Stomach (tissue), 9 donors: ENCODE measurements around the gene FAM151B. TPM values are rescaled to one million over a fixed set of nuclear protein-coding genes. Genes with fewer than 3 reads are reported as not detected.

Experiments used
- DNase-seq, 2 donors: peaks; one replicate each; pipeline versions ENCODE4 v3.0.0 to v3.0.0-alpha.2; 2013 to 2019
- H3K27ac ChIP-seq, 5 donors: fragments of 200-600 bp in 4 of 5; sonication (generic) in 4 of 5; one replicate each; pipeline ENCODE4 v1.5.1; 2013 to 2019; ENCODE audit warnings: mild to moderate bottlenecking in 1 of 5, moderate library complexity in 1 of 5
- H3K27me3 ChIP-seq, 3 donors: fragments of 200-600 bp; sonication (generic); one replicate each; pipeline ENCODE4 v1.5.1; 2017 to 2019; ENCODE audit warnings: mixed run types in 1 of 3
- H3K36me3 ChIP-seq, 4 donors: fragments of 200-600 bp; sonication (generic); 1 replicate in 3 of 4; 2 replicates in 1 of 4; pipeline ENCODE4 v1.5.1; 2016 to 2019
- H3K4me1 ChIP-seq, 4 donors: fragments of 200-600 bp; sonication (generic); one replicate each; pipeline ENCODE4 v1.5.1; 2016 to 2019
- H3K4me3 ChIP-seq, 4 donors: fragments of 200-600 bp; sonication (generic) in 3 of 4; one replicate each; pipeline ENCODE4 v1.5.1; 2016 to 2019; ENCODE audit warnings: mild to moderate bottlenecking in 1 of 4
- H3K9me3 ChIP-seq, 4 donors: fragments of 200-600 bp; sonication (generic); one replicate each; pipeline ENCODE4 v1.5.1; 2016 to 2019
- CTCF ChIP-seq, 7 experiments: fragments of 450-650 bp in 4 of 7; fragments of 200-600 bp in 3 of 7; sonication (generic) in 3 of 7; IDR thresholded peaks; one replicate each; pipeline ENCODE4 v1.5.1; 2016 to 2019; ENCODE audit warnings: antibody characterized with exemption in 7 of 7, control low read depth in 2 of 7, mild to moderate bottlenecking in 1 of 7
- EP300 ChIP-seq: sonication (generic); formaldehyde crosslinking; IDR thresholded peaks from one replicate; pipeline ENCODE4 v1.6.1; 2017; ENCODE audit warnings: antibody characterized with exemption
- POLR2A ChIP-seq, 4 donors: fragments of 450-650 bp; IDR thresholded peaks; one replicate each; pipeline ENCODE4 v1.6.1; 2016; ENCODE audit warnings: antibody characterized with exemption in 4 of 4, control low read depth in 2 of 4, mild to moderate bottlenecking in 1 of 4, moderate library complexity in 1 of 4
- POLR2AphosphoS5 ChIP-seq, 3 donors: sonication (generic); formaldehyde crosslinking; IDR thresholded peaks; one replicate each; pipeline ENCODE4 v1.6.1; 2016; ENCODE audit warnings: antibody characterized with exemption in 3 of 3
- WGBS, 5 donors: extraction: QIAGEN DNeasy Blood & Tissue Kit in 3 of 5; methylation state at CpG; one replicate each; pipeline versions ENCODE4 v1.1.5 to v1.1.7; 2013 to 2018; 5-methylcytosine and 5-hydroxymethylcytosine counted together
- intact Hi-C: fragments of 100-400 bp; cut with DNase I; formaldehyde crosslinking; loops from one replicate; pipeline ENCODE4 v1.15.1; 2023; ENCODE audit warnings: low total_unique reads
- polyA plus RNA-seq, 3 donors: library from polyadenylated mRNA; stranded (reverse); fragments of 200-250 nt; gene quantifications; one replicate each; pipeline ENCODE4 v1.2.3, GENCODE V29; 2013
- total RNA-seq, 5 donors: library from RNA; depleted of rRNA; stranded (reverse); fragments of >200 nt; gene quantifications; one replicate each; pipeline versions ENCODE4 v1.1.0 to v1.2.3, GENCODE V29; 2014 to 2016
- donor health status: healthy with polysubstance abuse.
- donor health status: Bipolar disorder and iron deficiency.
- donor health status: healthy.

FAM151B gene
- total and polyA plus RNA-seq, 8 donors, result 0.56 to 14.7 (median 3.4) TPM; not detected in 2

GRCh38 chr5:80474929-80475328 is 13.0 kb upstream of the FAM151B start:
- peaks cover 8 to 84% (median 75%) of the 10 kb centered on the region in 4 donors for H3K36me3 ChIP-seq
- no peak for TF ChIP-seq POLR2A (IDR thresholded peaks at IDR 0.05)
- TF ChIP-seq CTCF (IDR thresholded peaks at IDR 0.05), result no peak
- no peak for TF ChIP-seq POLR2AphosphoS5 (IDR thresholded peaks at IDR 0.05)
- no peak for TF ChIP-seq EP300

GRCh38 chr5:80479713-80480112 is 8.2 kb upstream of the FAM151B start:
- TF ChIP-seq POLR2AphosphoS5 (IDR thresholded peaks at IDR 0.05), result no peak
- TF ChIP-seq CTCF (IDR thresholded peaks at IDR 0.05), result no peak
- TF ChIP-seq POLR2A (IDR thresholded peaks at IDR 0.05), result no peak
- intact Hi-C loops, result no loop called here
- peaks cover 0 to 23% (median 11%) of the 10 kb centered on the region in 4 donors for H3K9me3 ChIP-seq
- peaks cover 8 to 73% (median 66%) of the 10 kb centered on the region in 4 donors for H3K36me3 ChIP-seq
- DNase-seq, result no peak
- H3K4me1 ChIP-seq, result peaks cover 0 to 4% (median 0%) of the 10 kb centered on the region in 4 donors
- no peak overlapping the region for H3K4me3 ChIP-seq
- H3K27me3 ChIP-seq, result no peaks in the 10 kb centered on the region
- no peak overlapping the region for H3K27ac ChIP-seq

More at GRCh38 chr5:80474929-80475328, 13.0 kb upstream of the FAM151B start:
- 93 to 96% (median 93%) methylated on average over 2 of the region's 2 CpGs for WGBS, 5 donors
- DNase-seq, result no peak
- intact Hi-C loops, result no loop called here
- no peak overlapping the region for H3K27ac ChIP-seq
- no peaks in the 10 kb centered on the region for H3K27me3 ChIP-seq
- H3K4me3 ChIP-seq, result no peak overlapping the region
- H3K4me1 ChIP-seq, result peaks cover 0 to 8% (median 0%) of the 10 kb centered on the region in 4 donors
- peaks cover 0 to 15% (median 9%) of the 10 kb centered on the region in 4 donors for H3K9me3 ChIP-seq

GRCh38 chr5:80480354-80480753 is 7.5 kb upstream of the FAM151B start:
- 87 to 100% (median 100%) methylated on average over 2 of the region's 2 CpGs for WGBS, 5 donors
- no peak for DNase-seq
- Histone ChIP-seq H3K4me3 (no peak overlapping the region), H3K27me3 (no peaks in the 10 kb centered on the region), H3K36me3 (peaks cover 8 to 73% (median 63%) of the 10 kb centered on the region in 4 donors), H3K27ac (no peak overlapping the region), H3K9me3 (peaks cover 0 to 23% (median 11%) of the 10 kb centered on the region in 4 donors), H3K4me1 (no peaks in the 10 kb centered on the region)
- TF ChIP-seq POLR2AphosphoS5 (IDR thresholded peaks at IDR 0.05) (no peak), POLR2A (IDR thresholded peaks at IDR 0.05) (no peak), EP300 (no peak), CTCF (IDR thresholded peaks at IDR 0.05) (no peak)
- intact Hi-C loops, result no loop called here

- Histone ChIP-seq H3K9me3 (peaks cover 0 to 23% (median 11%) of the 10 kb centered on the region in 4 donors), H3K4me3 (no peak overlapping the region), H3K4me1 (no peaks in the 10 kb centered on the region), H3K36me3 (peaks cover 0 to 64% (median 55%) of the 10 kb centered on the region in 4 donors), H3K27ac (no peak overlapping the region), H3K27me3 (no peaks in the 10 kb centered on the region)
- peak; percentile 37 to 51 for DNase-seq
- 92 to 98% (median 97%) methylated on average over 3 of the region's 3 CpGs for WGBS, 5 donors
- TF ChIP-seq EP300, result no peak
- TF ChIP-seq POLR2AphosphoS5 (IDR thresholded peaks at IDR 0.05), result peak in 1 of 3 donors; percentile 41
- no peak for TF ChIP-seq POLR2A (IDR thresholded peaks at IDR 0.05)
- TF ChIP-seq CTCF (IDR thresholded peaks at IDR 0.05), result peak in 5 of 7 experiments; percentile 19 to 62 (median 43)
- intact Hi-C loops, result no loop called here
Measured at GRCh38 chr5:80481019-80481893, 6.6 kb upstream of the FAM151B start.
